Right lobe of liver (tissue), 6 donors: ENCODE measurements around the gene PSMD13. TPM values are rescaled to one million over a fixed set of nuclear protein-coding genes. Genes with fewer than 3 reads are reported as not detected.
"Not testable (repeated sequence)": the region's sequence is repeated elsewhere in the genome, so short reads cannot be mapped to it uniquely, and the experiment has no call there.

Experiments used
- ATAC-seq, 4 donors: fragments of 200-7000 bp; cut with Tn5 transposase; one replicate each; pipeline ENCODE4 v1.9.1; 2020; ENCODE audit warnings: mild to moderate bottlenecking in 4 of 4, moderate library complexity in 4 of 4
- DNase-seq, 3 donors: peaks; one replicate each; pipeline ENCODE4 v3.0.0-alpha.2; 2020
- H3K27ac ChIP-seq, 3 donors: fragments of 200-600 bp; one replicate each; pipeline ENCODE4 v1.8.0; 2022
- H3K27me3 ChIP-seq, 2 donors: fragments of 200-600 bp; one replicate each; pipeline ENCODE4 v1.8.0; 2022
- H3K36me3 ChIP-seq, 4 donors: fragments of 200-600 bp; sonication (generic) in 1 of 4; one replicate each; pipeline versions ENCODE4 v1.5.1 to v1.8.0; 2017 to 2022; ENCODE audit warnings: control low read depth in 1 of 4
- H3K4me1 ChIP-seq, 4 donors: fragments of 200-600 bp; sonication (generic) in 1 of 4; one replicate each; pipeline versions ENCODE4 v1.5.1 to v1.8.0; 2017 to 2022; ENCODE audit warnings: control low read depth in 1 of 4
- H3K4me3 ChIP-seq, 3 donors: fragments of 200-600 bp; one replicate each; pipeline ENCODE4 v1.8.0; 2022
- H3K9me3 ChIP-seq, 4 donors: fragments of 200-600 bp; sonication (generic) in 1 of 4; one replicate each; pipeline versions ENCODE4 v1.5.1 to v1.8.0; 2017 to 2022; ENCODE audit warnings: control low read depth in 1 of 4
- POLR2A ChIP-seq: fragments of 450-650 bp; IDR thresholded peaks from one replicate; pipeline ENCODE4 v1.6.1; 2017; ENCODE audit warnings: antibody characterized with exemption, mild to moderate bottlenecking
- WGBS: methylation state at CpG from one replicate; pipeline ENCODE4 v1.1.6; 2018; ENCODE audit warnings: low coverage, low lambda C conversion rate; ENCODE audit not compliant: insufficient coverage; ENCODE audit errors: missing lambda C conversion rate; 5-methylcytosine and 5-hydroxymethylcytosine counted together
- intact Hi-C, 2 donors: fragments of 100-400 bp; cut with DNase I; formaldehyde crosslinking; loops; one replicate each; pipeline versions ENCODE4 v1.11.2 to v1.14.1; 2022
- total RNA-seq, 6 experiments: library from RNA; depleted of rRNA in 2 of 6; stranded (reverse); fragments of >200 nt in 2 of 6; fragmentation: NEBNext Ultra II Directional in 3 of 6; extraction: Animal tissue kit (Norgen Biotek cat#: 25700) in 3 of 6; gene quantifications; one replicate each; pipeline versions ENCODE4 v1.1.0 to v1.2.4, GENCODE V29; 2016 to 2023
- TF ChIP-seq, protein P1 (sequence below), 4 donors: fragments of 200-600 bp in 3 of 4; fragments of 450-650 bp in 1 of 4; IDR thresholded peaks; one replicate each; pipeline versions ENCODE4 v1.5.1 to v1.8.0; 2016 to 2022; ENCODE audit warnings: antibody characterized with exemption in 4 of 4, mild to moderate bottlenecking in 2 of 4
- donor health status: DM: no; HTN: yes; CAD: no.
- donor health status: DM: no; HTN: no; CAD: no.
- donor health status: DM: no; HTN: no; CAD: no.
- donor health status: DM: no; HTN: yes; CAD: no.
- donor health status: DM: no; HTN: yes; CAD: no.

Gene PSMD13
- total RNA-seq, 6 experiments from 2014 or later: 46.1 to 71.5 (median 48.7) TPM

DNA sequence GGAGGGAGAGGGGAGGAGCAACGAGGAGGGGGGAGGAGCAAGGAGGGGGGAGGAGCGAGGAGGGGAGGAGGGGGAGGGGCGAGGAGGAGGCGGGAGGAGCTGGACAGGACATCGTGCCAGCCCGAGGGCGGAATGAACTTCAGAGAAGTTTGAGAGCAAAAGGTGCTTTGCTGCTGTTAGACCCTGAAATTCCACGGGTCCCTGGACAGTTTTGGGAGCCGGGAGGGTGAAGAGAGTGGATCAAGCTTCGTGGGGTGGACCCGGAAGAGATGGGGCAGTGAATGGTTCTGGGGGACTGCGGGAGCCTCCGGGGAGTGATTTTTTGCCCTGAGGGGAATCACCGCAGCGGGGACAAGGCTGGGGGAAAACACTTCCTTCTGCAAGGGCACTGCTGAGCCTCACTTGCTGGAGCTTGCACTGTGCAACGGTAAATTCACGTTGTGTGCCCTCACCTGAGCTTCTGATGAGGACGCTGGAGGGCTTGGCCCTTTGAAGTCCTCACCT lies 30.8 kb downstream of the PSMD13 start:
- Histone ChIP-seq H3K4me1 (no peaks in the 10 kb centered on the region), H3K4me3 (peak overlapping the region in 2 of 3 donors; percentile 13 to 17)
- ATAC-seq: peak; percentile 21 to 50 (median 38)

DNA sequence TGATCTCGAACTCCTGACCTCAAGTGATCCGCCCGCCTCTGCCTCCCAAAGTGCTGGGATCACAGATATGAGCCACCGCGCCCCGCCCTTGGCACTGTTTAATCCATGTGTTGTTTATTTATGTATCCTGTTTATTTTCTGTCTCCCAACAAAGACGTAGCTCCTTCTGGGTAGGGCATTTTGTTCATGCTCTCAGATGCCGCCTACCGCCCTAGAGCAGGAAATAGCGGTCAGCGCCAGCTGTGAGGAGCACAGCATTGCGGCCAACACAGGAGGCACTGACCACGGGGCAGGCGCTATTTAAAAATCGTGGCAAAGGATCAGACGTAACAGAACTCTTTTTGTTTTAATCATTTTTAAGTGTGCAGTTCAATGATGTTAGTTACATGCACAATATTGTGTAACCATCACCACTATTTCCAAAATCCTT lies 32.0 kb downstream of the PSMD13 start:
- DNase-seq: peak; percentile 54 to 72 (median 60)
- peak; percentile 61 to 80 (median 78) for ATAC-seq
- Histone ChIP-seq H3K4me3 (peak overlapping the region in 1 of 3 donors; percentile 32), H3K27ac (peak overlapping the region; percentile 53 to 69 (median 63))
- intact Hi-C loops, H3K27me3 ChIP-seq, H3K36me3 ChIP-seq, H3K9me3 ChIP-seq, H3K4me1 ChIP-seq: not testable (repeated sequence)
- 36% methylated on average over 16 of the region's 16 CpGs for WGBS

More for the DNA sequence above, 30.8 kb downstream of the PSMD13 start:
- H3K9me3 ChIP-seq: peaks cover 0 to 4% (median 0%) of the 10 kb centered on the region in 4 donors
- peak overlapping the region; percentile 53 to 69 (median 63) for H3K27ac ChIP-seq
- WGBS: 34% methylated on average over 8 of the region's 18 CpGs
- peak; percentile 35 for TF ChIP-seq POLR2A
- TF ChIP-seq, protein P1, sequence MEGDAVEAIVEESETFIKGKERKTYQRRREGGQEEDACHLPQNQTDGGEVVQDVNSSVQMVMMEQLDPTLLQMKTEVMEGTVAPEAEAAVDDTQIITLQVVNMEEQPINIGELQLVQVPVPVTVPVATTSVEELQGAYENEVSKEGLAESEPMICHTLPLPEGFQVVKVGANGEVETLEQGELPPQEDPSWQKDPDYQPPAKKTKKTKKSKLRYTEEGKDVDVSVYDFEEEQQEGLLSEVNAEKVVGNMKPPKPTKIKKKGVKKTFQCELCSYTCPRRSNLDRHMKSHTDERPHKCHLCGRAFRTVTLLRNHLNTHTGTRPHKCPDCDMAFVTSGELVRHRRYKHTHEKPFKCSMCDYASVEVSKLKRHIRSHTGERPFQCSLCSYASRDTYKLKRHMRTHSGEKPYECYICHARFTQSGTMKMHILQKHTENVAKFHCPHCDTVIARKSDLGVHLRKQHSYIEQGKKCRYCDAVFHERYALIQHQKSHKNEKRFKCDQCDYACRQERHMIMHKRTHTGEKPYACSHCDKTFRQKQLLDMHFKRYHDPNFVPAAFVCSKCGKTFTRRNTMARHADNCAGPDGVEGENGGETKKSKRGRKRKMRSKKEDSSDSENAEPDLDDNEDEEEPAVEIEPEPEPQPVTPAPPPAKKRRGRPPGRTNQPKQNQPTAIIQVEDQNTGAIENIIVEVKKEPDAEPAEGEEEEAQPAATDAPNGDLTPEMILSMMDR (IDR thresholded peaks at IDR 0.05): no peak
- intact Hi-C loops: no loop called here
- DNase-seq: peak; percentile 61 to 74 (median 61)
- no peaks in the 10 kb centered on the region for H3K27me3 ChIP-seq
- H3K36me3 ChIP-seq: no peaks in the 10 kb centered on the region

DNA sequence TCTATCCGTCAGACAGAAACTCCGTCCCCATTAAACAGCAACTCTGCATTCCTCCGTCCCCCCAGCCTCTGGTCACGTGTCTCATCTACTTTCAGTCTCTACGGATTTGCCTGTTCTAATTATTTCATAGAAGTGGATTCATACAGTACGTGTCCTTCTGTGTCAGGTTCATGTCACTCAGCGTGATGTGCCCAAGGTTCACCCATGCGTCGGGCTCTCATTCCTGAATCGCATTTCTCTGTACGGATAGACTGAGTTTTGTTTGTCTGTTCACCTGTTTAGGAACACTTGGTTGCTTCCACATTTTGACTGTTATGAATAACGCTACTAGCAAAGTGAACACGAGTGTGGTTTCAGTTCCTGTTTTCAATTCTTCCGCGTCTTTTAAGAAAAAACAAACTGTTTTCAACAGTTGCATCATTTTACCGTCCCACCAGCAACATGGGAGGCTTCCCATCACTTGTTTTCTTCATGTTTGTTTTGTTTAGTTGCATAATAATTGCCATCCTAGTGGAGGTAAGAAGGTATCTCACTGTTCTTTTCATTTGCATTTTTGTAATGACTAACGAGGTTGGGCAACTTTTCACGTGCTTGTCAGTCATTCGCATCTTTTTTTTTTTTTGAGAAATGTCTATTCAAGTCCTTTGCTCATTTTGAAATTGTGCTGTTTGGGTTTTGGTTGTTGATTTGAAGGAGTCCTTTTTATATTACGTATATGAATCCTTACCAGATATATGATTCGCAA lies 32.5 kb downstream of the PSMD13 start:
- peak overlapping the region in 1 of 3 donors; percentile 32 for H3K4me3 ChIP-seq
- ATAC-seq: peak; percentile 38 to 50 (median 45)
- intact Hi-C loops: no loop called here

DNA sequence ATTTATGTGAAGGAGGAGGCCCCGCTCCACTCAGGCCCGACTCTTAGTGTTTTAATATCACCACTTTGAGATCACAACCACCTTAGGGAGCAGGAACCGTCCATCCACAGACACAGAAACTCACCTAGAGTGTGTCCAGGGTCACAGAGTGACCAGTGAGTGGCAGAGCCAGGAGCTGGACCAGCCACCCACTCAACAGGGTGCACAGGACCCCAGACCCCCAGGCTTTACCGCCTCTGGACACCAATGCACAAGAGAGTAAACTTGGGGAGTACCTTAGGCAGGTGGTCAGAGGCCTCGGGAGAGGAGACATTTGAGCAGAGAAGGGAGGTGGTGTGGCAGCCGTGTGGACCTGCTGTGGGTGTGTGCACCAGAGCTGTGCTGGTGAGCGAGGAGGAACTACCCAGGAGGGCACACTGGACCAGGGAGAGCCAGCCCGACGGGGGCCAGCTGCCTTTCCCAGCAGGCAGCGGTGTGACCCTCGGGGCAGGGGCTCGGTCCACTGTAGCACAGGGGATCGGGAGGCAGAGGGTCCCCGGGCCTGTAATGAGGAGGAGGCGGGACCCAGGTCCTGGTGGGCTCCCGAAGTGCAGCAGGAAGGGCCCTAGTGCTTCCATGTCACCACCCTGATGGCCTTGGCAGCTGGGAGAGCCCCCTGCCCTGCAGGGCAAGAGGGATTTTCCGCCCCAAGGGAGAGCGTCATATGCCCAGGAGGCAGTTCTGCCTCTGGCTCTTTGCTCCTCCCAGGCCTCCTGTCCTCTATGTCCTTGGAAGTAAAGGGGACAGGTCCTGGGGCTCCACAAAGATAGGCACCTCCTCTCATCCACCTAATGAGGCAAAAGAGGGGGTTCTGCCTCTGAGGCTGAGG lies 33.9 kb downstream of the PSMD13 start:
- peaks cover 0 to 4% (median 0%) of the 10 kb centered on the region in 4 donors for H3K9me3 ChIP-seq
- WGBS: 79% methylated on average over 6 of the region's 18 CpGs
- peak in 1 of 3 donors; percentile 19 for DNase-seq
- intact Hi-C loops: no loop called here
- ATAC-seq: peak in 1 of 4 donors; percentile 6
- H3K4me3 ChIP-seq: no peak overlapping the region
- no peak for TF ChIP-seq POLR2A
- TF ChIP-seq, protein P1 (IDR thresholded peaks at IDR 0.05): no peak
- H3K27me3 ChIP-seq: no peaks in the 10 kb centered on the region
- H3K36me3 ChIP-seq: no peaks in the 10 kb centered on the region
- no peak overlapping the region for H3K27ac ChIP-seq
- no peaks in the 10 kb centered on the region for H3K4me1 ChIP-seq

More for the DNA sequence above, 32.5 kb downstream of the PSMD13 start:
- Histone ChIP-seq H3K27ac (peak overlapping the region; percentile 53 to 69 (median 63)), H3K4me1 (no peaks in the 10 kb centered on the region), H3K27me3 (no peaks in the 10 kb centered on the region), H3K36me3 (no peaks in the 10 kb centered on the region), H3K9me3 (peaks cover 0 to 4% (median 0%) of the 10 kb centered on the region in 4 donors)
- TF ChIP-seq, protein P1 (IDR thresholded peaks at IDR 0.05): peak in 1 of 4 donors; percentile 30
- TF ChIP-seq POLR2A: no peak
- WGBS: 39% methylated on average over 21 of the region's 21 CpGs
- no peak for DNase-seq
